SJCRH30 (cell line): Measurements from ENCODE around the gene EML6. TPM values are rescaled to one million over a fixed set of nuclear protein-coding genes. Genes with fewer than 3 reads are reported as not detected.
"Not testable (repeated sequence)": the region's sequence is repeated elsewhere in the genome, so short reads cannot be mapped to it uniquely, and the experiment has no call there.

Experiments used
- DNase-seq, 2 experiments: peaks; one replicate each; pipeline ENCODE4 v3.0.0-alpha.2; 2015 to 2020
- H3K27ac ChIP-seq: fragments of 250-450 bp; sonication (Bioruptor Pico); 2 replicates; pipeline ENCODE4 v1.5.1; 2020; ENCODE audit warnings: mild to moderate bottlenecking, moderate library complexity
- H3K27me3 ChIP-seq: fragments of 250-450 bp; sonication (Bioruptor Pico); 2 replicates; pipeline ENCODE4 v1.5.1; 2020; ENCODE audit warnings: mild to moderate bottlenecking, moderate library complexity
- H3K36me3 ChIP-seq: fragments of 250-450 bp; sonication (Bioruptor Pico); 2 replicates; pipeline ENCODE4 v1.5.1; 2020; ENCODE audit warnings: mild to moderate bottlenecking, moderate library complexity
- H3K4me1 ChIP-seq: fragments of 250-450 bp; sonication (Bioruptor Pico); 2 replicates; pipeline ENCODE4 v1.5.1; 2020; ENCODE audit warnings: mild to moderate bottlenecking, moderate library complexity
- H3K4me3 ChIP-seq: fragments of 250-450 bp; sonication (Bioruptor Pico); 2 replicates; pipeline ENCODE4 v1.5.1; 2020; ENCODE audit warnings: mild to moderate bottlenecking, moderate library complexity
- H3K9me3 ChIP-seq: fragments of 250-450 bp; sonication (Bioruptor Pico); replicated peaks from 2 replicates; pipeline ENCODE4 v1.5.1; 2020; ENCODE audit warnings: mild to moderate bottlenecking, moderate library complexity
- total RNA-seq: library from RNA; depleted of rRNA; stranded (reverse); fragments of >200 nt; shearing (Covaris generic); gene quantifications from 2 replicates; pipeline ENCODE4 v1.2.3, GENCODE V29; 2014

The EML6 gene
- total RNA-seq, 1 experiment from 2014 or later: 1.0 TPM

DNA sequence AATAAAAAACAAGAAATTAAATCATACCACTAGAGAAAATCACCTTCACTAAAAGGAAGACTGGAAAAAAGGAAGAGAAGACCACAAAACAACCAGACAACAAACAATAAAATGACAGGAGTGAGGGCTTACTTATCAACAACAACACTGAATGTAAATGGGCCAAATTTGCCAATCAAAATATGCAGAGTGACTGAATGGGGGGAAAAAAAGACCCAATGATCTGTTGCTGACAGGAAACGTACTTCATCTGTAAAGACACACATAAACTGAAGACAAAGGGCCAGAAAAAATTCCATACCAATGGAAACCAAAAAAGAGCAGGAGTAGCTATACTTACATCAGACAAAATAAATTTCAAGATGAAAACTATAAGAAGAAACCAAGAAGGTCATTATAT, 25.5 kb upstream of the EML6 start:
- Histone ChIP-seq H3K4me1 (no peaks in the 10 kb centered on the region), H3K36me3 (no peaks in the 10 kb centered on the region), H3K27me3 (no peaks in the 10 kb centered on the region), H3K9me3 (no peaks in the 10 kb centered on the region), H3K27ac (no peak overlapping the region), H3K4me3 (no peak overlapping the region)
- DNase-seq: no peak

DNA sequence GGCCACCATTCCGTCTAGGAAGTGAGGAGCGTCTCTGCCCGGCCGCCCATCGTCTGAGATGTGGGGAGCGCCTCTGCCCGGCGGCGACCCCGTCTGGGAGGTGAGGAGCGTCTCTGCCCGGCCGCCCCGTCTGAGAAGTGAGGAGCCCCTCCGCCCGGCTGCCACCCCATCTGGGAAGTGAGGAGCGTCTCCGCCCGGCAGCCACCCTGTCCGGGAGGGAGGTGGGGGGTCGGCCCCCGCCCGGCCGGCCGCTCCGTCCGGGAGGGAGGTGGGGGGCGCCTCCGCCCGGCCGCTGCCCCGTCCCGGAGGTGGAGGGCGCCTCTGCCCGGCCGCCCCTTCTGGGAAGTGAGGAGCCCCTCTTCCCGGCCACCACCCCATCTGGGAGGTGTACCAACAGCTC, 24.5 kb upstream of the EML6 start:
- H3K4me3 ChIP-seq, H3K4me1 ChIP-seq, H3K9me3 ChIP-seq, DNase-seq, H3K36me3 ChIP-seq, H3K27me3 ChIP-seq, H3K27ac ChIP-seq: not testable (repeated sequence)

DNA sequence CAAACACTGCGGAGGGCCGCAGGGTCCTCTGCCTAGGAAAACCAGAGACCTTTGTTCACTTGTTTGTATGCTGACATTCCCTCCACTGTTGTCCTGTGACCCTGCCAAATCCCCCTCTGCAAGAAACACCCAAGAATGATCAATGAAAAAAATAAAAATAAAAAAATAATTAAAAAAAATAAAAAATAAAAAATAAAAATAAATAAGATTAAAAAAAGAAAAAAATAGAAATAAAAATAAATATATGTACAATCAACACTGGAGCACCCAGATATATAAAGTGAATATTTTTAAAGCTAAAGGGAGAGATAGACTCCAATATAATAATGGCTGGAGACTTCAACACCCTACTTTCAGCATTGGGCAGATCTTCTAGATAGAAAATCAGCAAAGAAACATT, 23.8 kb upstream of the EML6 start:
- no peaks in the 10 kb centered on the region for H3K9me3 ChIP-seq
- H3K36me3 ChIP-seq: no peaks in the 10 kb centered on the region
- H3K27me3 ChIP-seq: no peaks in the 10 kb centered on the region
- no peak overlapping the region for H3K4me3 ChIP-seq
- H3K4me1 ChIP-seq: no peaks in the 10 kb centered on the region
- DNase-seq: no peak
- H3K27ac ChIP-seq: no peak overlapping the region

DNA sequence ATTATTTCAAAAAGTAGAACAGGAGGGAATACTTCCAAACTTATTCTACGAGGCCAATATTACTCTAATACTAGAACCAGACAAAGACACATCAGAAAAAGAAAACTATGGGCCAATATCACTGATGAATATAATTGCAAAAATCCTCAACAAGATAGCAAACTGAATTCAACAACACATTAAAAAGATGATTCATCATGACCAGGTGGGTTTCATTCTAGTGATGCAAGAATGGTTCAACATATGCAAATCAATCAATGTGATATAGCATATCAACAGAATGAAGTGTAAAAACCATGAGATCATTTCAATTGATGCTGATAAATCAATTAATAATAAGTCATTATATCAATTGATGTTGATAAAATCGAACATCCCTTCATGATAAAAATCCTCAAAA, 22.4 kb upstream of the EML6 start:
- H3K9me3 ChIP-seq: no peaks in the 10 kb centered on the region
- no peak overlapping the region for H3K27ac ChIP-seq
- H3K4me1 ChIP-seq: no peaks in the 10 kb centered on the region
- no peaks in the 10 kb centered on the region for H3K36me3 ChIP-seq
- no peaks in the 10 kb centered on the region for H3K27me3 ChIP-seq
- DNase-seq: no peak
- H3K4me3 ChIP-seq: no peak overlapping the region

DNA sequence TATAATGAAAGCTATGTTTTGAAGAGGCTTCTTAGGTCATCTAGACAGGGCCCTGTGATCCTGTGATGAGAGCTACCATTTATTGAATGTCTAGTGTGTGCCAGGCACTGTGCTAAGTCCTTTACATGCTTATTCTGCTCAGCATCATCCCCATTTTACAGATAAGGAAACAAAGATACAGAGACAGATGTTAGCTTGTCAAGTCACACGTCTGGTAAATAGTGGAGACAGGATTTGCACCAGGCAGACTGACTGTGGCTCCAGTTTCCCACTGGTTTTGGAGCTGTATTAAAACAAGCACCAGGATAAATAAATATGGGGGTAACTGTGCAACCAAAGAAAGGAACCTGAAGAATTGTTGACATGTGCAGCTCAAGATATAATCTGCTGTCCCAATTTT, 19.2 kb upstream of the EML6 start:
- no peaks in the 10 kb centered on the region for H3K9me3 ChIP-seq
- no peaks in the 10 kb centered on the region for H3K27me3 ChIP-seq
- H3K27ac ChIP-seq: no peak overlapping the region
- DNase-seq: no peak
- no peaks in the 10 kb centered on the region for H3K4me1 ChIP-seq
- no peak overlapping the region for H3K4me3 ChIP-seq
- no peaks in the 10 kb centered on the region for H3K36me3 ChIP-seq

DNA sequence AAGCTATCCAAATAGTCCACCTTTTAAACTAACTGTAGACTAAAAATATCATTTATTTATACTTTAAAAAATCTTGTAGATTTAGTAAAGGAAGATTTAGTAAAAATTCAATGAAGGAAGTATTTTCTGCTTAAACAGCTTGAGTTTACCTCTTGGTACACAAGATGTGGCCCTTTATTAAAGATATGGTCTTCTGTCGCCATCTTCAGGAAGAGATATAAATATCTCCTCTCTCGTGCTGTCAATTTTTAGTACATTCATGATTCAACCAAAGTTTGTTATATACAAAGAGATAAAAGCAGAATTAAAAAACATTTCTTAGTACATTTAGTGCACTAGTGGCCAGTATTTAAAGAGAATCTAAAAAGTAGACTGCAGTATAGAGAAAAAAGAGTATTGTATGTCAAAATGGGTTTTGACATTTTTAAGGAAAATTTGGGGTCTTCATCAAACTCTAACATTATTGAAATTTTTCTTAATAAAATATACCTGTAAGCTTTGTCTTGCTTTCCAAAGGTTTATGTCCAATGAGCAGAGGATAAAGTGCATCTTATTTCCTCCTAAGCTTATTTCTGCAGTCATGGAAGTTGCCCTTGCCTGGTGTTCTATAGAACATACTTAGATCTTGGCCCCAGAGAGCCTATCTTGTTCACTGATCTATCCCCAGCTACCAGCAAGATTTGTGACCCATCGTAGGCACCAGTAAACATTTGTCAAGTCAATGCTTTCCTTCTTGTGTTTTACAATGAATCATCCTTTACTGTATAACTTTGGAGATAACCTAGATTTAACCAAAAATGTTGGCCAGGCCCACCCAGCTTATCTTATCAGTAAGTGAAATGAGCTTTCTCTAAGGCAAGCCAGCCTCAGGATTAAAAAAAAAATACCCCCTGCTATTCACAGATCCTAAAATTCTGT, 18.5 kb upstream of the EML6 start:
- H3K4me1 ChIP-seq: no peaks in the 10 kb centered on the region

DNA sequence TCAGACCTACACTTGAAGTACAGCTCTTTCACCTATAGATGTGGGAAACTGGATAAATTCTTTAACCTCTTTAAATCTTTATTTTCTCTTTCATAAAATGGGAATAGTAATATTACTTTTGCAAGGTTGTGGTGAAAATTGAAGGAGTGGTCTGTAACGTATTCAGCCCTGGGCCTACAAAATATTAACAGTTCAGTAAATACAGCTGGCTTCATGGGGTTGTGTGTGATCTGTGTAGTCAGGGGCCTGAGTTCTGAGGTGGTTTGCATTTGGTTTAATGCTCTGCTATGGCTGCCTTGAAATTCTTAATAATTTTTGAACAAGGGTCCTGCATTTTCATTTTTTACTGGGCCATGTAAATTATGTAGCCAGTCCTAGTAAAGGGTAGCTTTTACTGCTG, 16.8 kb upstream of the EML6 start:
- Histone ChIP-seq H3K9me3 (no peaks in the 10 kb centered on the region), H3K36me3 (no peaks in the 10 kb centered on the region)

More for the DNA sequence above, 18.5 kb upstream of the EML6 start:
- H3K36me3 ChIP-seq: no peaks in the 10 kb centered on the region
- no peaks in the 10 kb centered on the region for H3K9me3 ChIP-seq
- peak in 1 of 2 experiments; percentile 80 for DNase-seq
- H3K27me3 ChIP-seq: no peaks in the 10 kb centered on the region
- no peak overlapping the region for H3K4me3 ChIP-seq
- H3K27ac ChIP-seq: no peak overlapping the region

DNA sequence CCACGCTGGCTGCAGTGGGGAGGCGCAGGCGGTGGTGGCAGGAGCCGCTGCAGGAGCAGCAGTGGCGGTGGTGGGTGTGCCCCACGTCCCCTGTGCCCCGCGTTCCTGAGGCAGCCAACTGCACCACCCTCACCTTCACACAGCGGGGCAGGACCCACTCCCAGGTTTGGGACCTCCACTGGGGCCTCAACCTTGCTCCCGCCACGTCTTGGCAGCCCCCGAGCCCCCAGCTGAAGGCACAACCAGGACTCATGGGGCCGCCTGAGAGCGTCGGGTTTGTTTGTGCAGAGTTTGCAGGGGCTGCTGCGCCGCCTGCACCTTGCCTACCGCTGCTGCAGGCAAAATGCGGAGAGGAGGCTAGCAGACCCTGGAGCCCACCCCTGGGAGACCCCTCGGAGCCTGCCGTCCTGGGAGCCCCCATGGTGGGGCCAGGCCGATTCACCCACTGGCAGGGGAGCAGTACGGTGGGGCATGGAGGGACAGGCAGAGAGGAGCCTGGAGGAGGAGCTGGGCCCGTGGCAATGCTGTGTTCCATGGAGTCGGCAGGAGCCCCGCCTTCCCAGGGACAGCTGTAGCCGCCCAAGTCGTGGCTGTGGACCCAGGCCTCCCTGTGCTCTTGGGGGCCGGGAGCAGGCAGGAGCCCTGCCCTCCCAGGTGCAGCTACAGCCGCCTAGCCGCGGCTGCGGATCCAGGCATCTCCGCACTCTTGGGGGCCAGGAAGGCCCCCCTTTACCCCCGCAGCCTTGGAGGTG, 14.7 kb upstream of the EML6 start:
- Histone ChIP-seq H3K27ac (no peak overlapping the region), H3K9me3 (no peaks in the 10 kb centered on the region), H3K4me3 (peak overlapping the region; percentile 38), H3K4me1 (no peaks in the 10 kb centered on the region), H3K36me3 (no peaks in the 10 kb centered on the region), H3K27me3 (no peaks in the 10 kb centered on the region)
- peak; percentile 69 to 73 for DNase-seq

More for the DNA sequence above, 16.8 kb upstream of the EML6 start:
- no peak overlapping the region for H3K4me3 ChIP-seq
- no peaks in the 10 kb centered on the region for H3K4me1 ChIP-seq
- DNase-seq: no peak
- H3K27ac ChIP-seq: no peak overlapping the region
- no peaks in the 10 kb centered on the region for H3K27me3 ChIP-seq

DNA sequence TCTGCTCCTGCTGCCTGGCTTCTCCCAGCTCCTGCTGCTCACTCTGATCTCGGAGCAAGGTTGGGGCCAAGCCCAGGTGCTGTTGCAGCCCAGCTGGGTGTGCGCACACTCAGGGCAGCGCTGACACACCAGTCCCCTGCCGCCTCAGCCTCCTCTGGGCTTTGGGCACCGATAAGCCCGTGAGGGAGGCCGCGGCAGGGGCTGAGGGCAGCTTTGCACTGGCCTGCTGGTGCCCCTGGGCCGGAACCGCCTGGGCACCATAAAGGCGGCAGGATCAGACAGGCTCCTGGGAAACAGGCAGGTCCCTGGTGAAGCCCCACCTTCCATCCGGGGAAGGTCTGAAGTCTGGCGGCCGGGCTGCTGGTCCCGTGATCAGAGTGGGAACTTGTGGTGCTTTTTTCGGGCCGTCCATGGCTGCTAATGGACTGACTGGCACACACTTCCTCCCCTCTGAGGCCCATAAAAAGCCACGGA, 14.1 kb upstream of the EML6 start:
- Histone ChIP-seq H3K27ac (no peak overlapping the region), H3K4me1 (no peaks in the 10 kb centered on the region)

DNA sequence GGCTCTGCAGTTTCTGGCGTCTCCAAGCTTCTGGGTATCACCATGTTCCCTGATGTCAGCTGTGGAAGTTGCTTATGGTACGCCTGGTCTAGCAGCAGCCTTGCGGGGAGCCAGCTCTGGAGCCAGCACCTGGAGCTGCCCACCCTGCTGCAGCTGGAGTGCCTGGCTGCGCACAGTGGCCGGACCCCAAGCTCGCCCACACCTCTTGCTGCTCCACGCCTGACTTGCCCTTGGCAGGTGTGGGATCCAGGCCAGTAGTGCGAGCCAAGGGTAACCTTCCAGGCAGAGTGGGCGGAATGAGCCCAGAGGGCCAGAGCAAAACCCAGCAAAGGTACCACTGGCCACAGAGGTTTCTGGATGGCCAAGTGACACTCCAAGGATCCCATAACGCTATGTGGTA, 13.2 kb upstream of the EML6 start:
- Histone ChIP-seq H3K9me3 (no peaks in the 10 kb centered on the region), H3K27ac (no peak overlapping the region), H3K4me1 (no peaks in the 10 kb centered on the region), H3K4me3 (no peak overlapping the region), H3K27me3 (no peaks in the 10 kb centered on the region), H3K36me3 (no peaks in the 10 kb centered on the region)
- DNase-seq: no peak

More for the DNA sequence above, 14.1 kb upstream of the EML6 start:
- DNase-seq: no peak
- Histone ChIP-seq H3K36me3 (no peaks in the 10 kb centered on the region), H3K27me3 (no peaks in the 10 kb centered on the region), H3K4me3 (peak overlapping the region; percentile 38), H3K9me3 (no peaks in the 10 kb centered on the region)

DNA sequence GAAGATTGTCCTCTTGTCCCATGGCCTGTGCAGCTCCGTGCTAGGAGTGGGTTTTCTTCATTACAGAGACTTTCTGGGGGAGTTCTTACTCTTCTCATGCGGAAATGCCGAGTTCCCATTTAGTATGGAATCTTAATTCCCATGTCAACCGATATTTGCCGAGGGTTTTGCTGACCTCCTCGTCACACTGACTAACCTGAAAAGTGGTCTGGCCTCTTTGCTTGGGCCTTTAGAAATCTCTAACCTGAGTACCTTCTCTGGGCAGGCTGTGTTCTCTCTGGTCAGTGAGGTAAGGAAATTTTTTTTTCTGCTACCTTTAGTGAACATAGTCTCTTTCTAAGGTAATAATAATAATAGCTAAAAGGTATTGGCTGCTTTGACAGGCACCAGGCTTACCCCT, 10.9 kb upstream of the EML6 start:
- Histone ChIP-seq H3K4me1 (no peaks in the 10 kb centered on the region), H3K4me3 (no peak overlapping the region), H3K27me3 (no peaks in the 10 kb centered on the region), H3K36me3 (no peaks in the 10 kb centered on the region), H3K27ac (no peak overlapping the region), H3K9me3 (no peaks in the 10 kb centered on the region)
- no peak for DNase-seq

DNA sequence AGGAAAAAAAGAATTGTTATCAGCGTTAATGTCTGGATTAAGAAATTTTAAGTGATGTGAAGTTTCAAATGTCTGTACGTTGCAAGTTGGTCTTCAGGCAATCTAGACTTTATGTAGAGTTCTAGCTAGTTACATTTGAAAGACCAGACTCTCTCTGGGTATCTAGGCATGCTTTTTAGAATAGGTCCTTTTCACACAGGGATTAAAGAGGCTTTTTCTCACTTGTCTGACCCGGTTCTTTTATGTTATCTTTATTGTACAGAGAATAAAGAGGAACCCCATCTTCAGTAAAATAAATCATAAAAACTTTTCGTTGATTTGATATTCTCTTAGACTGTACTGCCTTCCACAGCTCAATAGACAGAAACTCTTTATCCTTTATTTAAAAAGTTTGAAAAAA, 8.5 kb upstream of the EML6 start:
- no peaks in the 10 kb centered on the region for H3K9me3 ChIP-seq
- no peaks in the 10 kb centered on the region for H3K27me3 ChIP-seq
- H3K4me1 ChIP-seq: no peaks in the 10 kb centered on the region

DNA sequence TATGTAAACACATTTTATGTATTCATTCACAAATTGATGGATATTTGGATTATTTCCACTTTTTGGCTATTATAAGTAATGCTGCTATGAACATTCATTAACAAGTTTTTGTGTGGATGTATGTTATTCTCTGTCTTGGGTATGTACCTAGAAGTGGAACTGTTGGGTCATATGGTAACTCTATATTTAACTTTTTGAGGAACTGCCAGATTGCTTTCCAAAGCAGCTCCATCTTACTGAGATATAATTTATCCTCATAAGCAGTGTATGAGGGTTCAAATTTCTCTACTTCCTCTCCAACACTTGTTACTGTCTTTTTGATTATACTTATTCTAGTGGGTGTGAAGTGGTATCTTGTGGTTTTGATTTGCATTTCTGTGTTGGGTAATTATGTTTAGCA, 7.1 kb upstream of the EML6 start:
- Histone ChIP-seq H3K27ac (no peak overlapping the region), H3K27me3 (no peaks in the 10 kb centered on the region), H3K9me3 (no peaks in the 10 kb centered on the region), H3K4me1 (no peaks in the 10 kb centered on the region), H3K36me3 (no peaks in the 10 kb centered on the region), H3K4me3 (no peak overlapping the region)
- no peak for DNase-seq

More for the DNA sequence above, 8.5 kb upstream of the EML6 start:
- Histone ChIP-seq H3K36me3 (no peaks in the 10 kb centered on the region), H3K4me3 (no peak overlapping the region), H3K27ac (no peak overlapping the region)
- no peak for DNase-seq

DNA sequence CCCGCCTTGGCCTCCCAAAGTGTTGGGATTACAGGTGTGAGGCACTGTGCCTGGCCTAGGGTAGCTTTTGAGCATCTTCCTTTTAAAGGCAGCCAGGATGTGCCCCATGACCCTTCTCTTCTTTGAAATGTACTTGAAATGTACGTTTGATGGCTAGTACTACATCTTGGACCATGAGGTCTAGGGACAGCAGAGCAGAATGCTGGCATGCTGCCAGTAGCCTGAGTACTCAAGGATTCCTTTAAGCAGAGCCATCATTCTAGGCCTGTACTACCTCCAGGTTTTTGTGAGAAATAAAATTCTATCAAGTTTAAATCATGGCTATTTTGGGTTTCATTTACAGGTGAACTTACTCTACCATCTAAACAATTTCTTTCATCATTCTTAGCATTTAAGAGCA, 2.9 kb upstream of the EML6 start:
- DNase-seq: peak in 1 of 2 experiments; percentile 32
- H3K9me3 ChIP-seq: no peaks in the 10 kb centered on the region
- H3K27me3 ChIP-seq: 0 out of 2 replicates have a peak, but pooled peaks cover 3% of the 10 kb centered on the region
- H3K4me3 ChIP-seq: no peak overlapping the region
- H3K36me3 ChIP-seq: no peaks in the 10 kb centered on the region
- no peaks in the 10 kb centered on the region for H3K4me1 ChIP-seq
- no peak overlapping the region for H3K27ac ChIP-seq

DNA sequence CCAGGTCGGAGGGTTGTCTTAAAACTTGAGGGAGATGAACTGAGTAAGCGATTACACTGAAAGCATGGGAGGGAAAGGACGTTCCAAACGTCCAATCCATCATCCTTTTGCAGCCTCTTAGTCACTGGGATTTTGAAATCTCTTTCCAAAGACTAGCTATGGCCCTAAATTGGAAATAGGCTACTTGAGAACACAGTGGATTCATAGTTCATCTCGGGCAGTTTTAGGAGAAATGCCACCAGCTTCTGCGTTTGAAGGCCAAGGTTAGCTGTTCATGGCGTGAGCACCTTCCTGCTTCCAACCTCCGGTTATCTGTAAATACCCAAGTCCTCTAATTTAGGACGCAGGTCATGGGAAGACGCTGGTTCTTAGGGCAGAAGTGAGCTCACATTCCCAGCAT, 821 bp upstream of the EML6 start:
- no peak for DNase-seq
- no peaks in the 10 kb centered on the region for H3K4me1 ChIP-seq
- peak overlapping the region; percentile 78 for H3K4me3 ChIP-seq
- no peaks in the 10 kb centered on the region for H3K36me3 ChIP-seq
- H3K27ac ChIP-seq: no peak overlapping the region
- 0 out of 2 replicates have a peak, but pooled peaks cover 7% of the 10 kb centered on the region for H3K27me3 ChIP-seq
- H3K9me3 ChIP-seq: no peaks in the 10 kb centered on the region
